Hematopoietic multipotent progenitor cell treated with erythropoietin and hydrocortisone succinate and interleukin-3 and kit ligand, for 4 days (in vitro differentiated cells): ENCODE data around the gene ZNF557.
"Not testable (repeated sequence)": the region's sequence is repeated elsewhere in the genome, so short reads cannot be mapped to it uniquely, and the experiment has no call there.

Experiments used
- DNase-seq: peaks from one replicate; pipeline ENCODE4 v3.0.0-alpha.2; 2015

Gene ZNF557

GRCh38 chr19:7069042-7069903, at the start of gene ZNF557:
TSS of gene ZNF557 (plus strand) at chr19:7069703. CDS start at chr19:7075075, 5,372 bp downstream.
- peak; percentile 99 for DNase-seq

- DNase-seq: not testable (repeated sequence)
Measured at GRCh38 chr19:7021331-7021730, 48.2 kb upstream of the ZNF557 start, which contains the start of gene MBD3L2B. TSS of gene MBD3L2B (minus strand) at chr19:7021431. CDS start at chr19:7021397, 34 bp downstream.

GRCh38 chr19:7028790-7029189, 40.7 kb upstream of the ZNF557 start:
- not testable (repeated sequence) for DNase-seq

GRCh38 chr19:7030278-7030677, 39.2 kb upstream of the ZNF557 start, which contains the start of gene MBD3L5:
TSS of gene MBD3L5 (plus strand) at chr19:7030578. CDS start at chr19:7030612, 34 bp downstream.
- not testable (repeated sequence) for DNase-seq

- not testable (repeated sequence) for DNase-seq
Measured at GRCh38 chr19:7040079-7040478, 29.4 kb upstream of the ZNF557 start, which contains the start of gene MBD3L4. TSS of gene MBD3L4 (minus strand) at chr19:7040179. CDS start at chr19:7040144, 35 bp downstream.

GRCh38 chr19:7041563-7041962, 27.9 kb upstream of the ZNF557 start:
- DNase-seq: not testable (repeated sequence)

GRCh38 chr19:7049021-7049420, 20.5 kb upstream of the ZNF557 start, which contains the start of gene MBD3L2:
TSS of gene MBD3L2 (plus strand) at chr19:7049321. CDS start at chr19:7049374, 53 bp downstream.
- not testable (repeated sequence) for DNase-seq

- not testable (repeated sequence) for DNase-seq
Measured at GRCh38 chr19:7051421-7051820, 18.1 kb upstream of the ZNF557 start.

- not testable (repeated sequence) for DNase-seq
Measured at GRCh38 chr19:7052896-7053295, 16.6 kb upstream of the ZNF557 start.

GRCh38 chr19:7054635-7055368, 14.7 kb upstream of the ZNF557 start:
- DNase-seq: not testable (repeated sequence)

GRCh38 chr19:7055679-7056078, 13.8 kb upstream of the ZNF557 start:
- DNase-seq: not testable (repeated sequence)

GRCh38 chr19:7056371-7056770, 13.1 kb upstream of the ZNF557 start:
- not testable (repeated sequence) for DNase-seq

GRCh38 chr19:7058576-7058975, 10.9 kb upstream of the ZNF557 start, which contains the start of gene MBD3L3:
TSS of gene MBD3L3 (minus strand) at chr19:7058676. CDS start at chr19:7058605, 71 bp downstream.
- not testable (repeated sequence) for DNase-seq

GRCh38 chr19:7059977-7060376, 9.5 kb upstream of the ZNF557 start:
- DNase-seq: not testable (repeated sequence)

GRCh38 chr19:7063339-7063738, 6.2 kb upstream of the ZNF557 start:
- DNase-seq: no peak

GRCh38 chr19:7063764-7064418, 5.6 kb upstream of the ZNF557 start:
- DNase-seq: no peak

GRCh38 chr19:7067122-7067521, 2.4 kb upstream of the ZNF557 start:
- DNase-seq: peak; percentile 62

GRCh38 chr19:7067716-7068115, 1.8 kb upstream of the ZNF557 start:
- DNase-seq: no peak

GRCh38 chr19:7068599-7068998, 904 bp upstream of the ZNF557 start:
- no peak for DNase-seq

GRCh38 chr19:7069904-7070226, 362 bp downstream of the ZNF557 start:
- peak; percentile 48 for DNase-seq

- DNase-seq: no peak
Measured at GRCh38 chr19:7072541-7072940, 3.0 kb downstream of the ZNF557 start.

GRCh38 chr19:7074705-7075282, 5.3 kb downstream of the ZNF557 start:
- DNase-seq: no peak
